NB4 (cell line): ENCODE measurements around the gene BLVRB.

Experiments
- CTCF ChIP-seq: IDR thresholded peaks from one replicate; pipeline ENCODE4 v1.5.1; 2012; ENCODE audit warnings: low read depth, low read length
- MYC ChIP-seq: IDR thresholded peaks from 2 replicates; pipeline ENCODE4 v1.6.1; 2011; ENCODE audit warnings: low read depth, low read length

GRCh38 chr19:40407714-40408597, 57.6 kb downstream of the BLVRB start:
- TF ChIP-seq CTCF: no peak
- TF ChIP-seq MYC: no peak
